Spleen (tissue), 7 donors: ENCODE results near the gene RRBP1.

Experiments used
- POLR2A ChIP-seq, 3 donors: fragments of 450-650 bp; IDR thresholded peaks; one replicate each; pipeline ENCODE4 v1.5.1; 2017; ENCODE audit warnings: antibody characterized with exemption in 3 of 3, mild to moderate bottlenecking in 1 of 3
- POLR2AphosphoS5 ChIP-seq, 3 donors: sonication (generic); formaldehyde crosslinking; IDR thresholded peaks; one replicate each; pipeline ENCODE4 v1.5.1; 2017; ENCODE audit warnings: antibody characterized with exemption in 3 of 3
- TF ChIP-seq, protein P1 (sequence below), 11 experiments: fragments of 200-600 bp in 7 of 11; fragments of 450-650 bp in 4 of 11; sonication (generic) in 4 of 11; IDR thresholded peaks in 8 of 11; conservative IDR thresholded peaks in 3 of 11; 1 replicate in 7 of 11; 2 replicates in 4 of 11; pipeline versions ENCODE4 v1.4.0 to v1.8.0; 2016 to 2021; ENCODE audit warnings: antibody characterized with exemption in 11 of 11, inconsistent platforms in 4 of 11, mild to moderate bottlenecking in 1 of 11
- donor health status: DM: no; HTN: no; CAD: no; lungs with moderate emphysema.
- donor health status: DM: no; HTN: no; CAD: no.
- donor health status: DM: no; HTN: no; CAD: no.

- TF ChIP-seq, protein P1, sequence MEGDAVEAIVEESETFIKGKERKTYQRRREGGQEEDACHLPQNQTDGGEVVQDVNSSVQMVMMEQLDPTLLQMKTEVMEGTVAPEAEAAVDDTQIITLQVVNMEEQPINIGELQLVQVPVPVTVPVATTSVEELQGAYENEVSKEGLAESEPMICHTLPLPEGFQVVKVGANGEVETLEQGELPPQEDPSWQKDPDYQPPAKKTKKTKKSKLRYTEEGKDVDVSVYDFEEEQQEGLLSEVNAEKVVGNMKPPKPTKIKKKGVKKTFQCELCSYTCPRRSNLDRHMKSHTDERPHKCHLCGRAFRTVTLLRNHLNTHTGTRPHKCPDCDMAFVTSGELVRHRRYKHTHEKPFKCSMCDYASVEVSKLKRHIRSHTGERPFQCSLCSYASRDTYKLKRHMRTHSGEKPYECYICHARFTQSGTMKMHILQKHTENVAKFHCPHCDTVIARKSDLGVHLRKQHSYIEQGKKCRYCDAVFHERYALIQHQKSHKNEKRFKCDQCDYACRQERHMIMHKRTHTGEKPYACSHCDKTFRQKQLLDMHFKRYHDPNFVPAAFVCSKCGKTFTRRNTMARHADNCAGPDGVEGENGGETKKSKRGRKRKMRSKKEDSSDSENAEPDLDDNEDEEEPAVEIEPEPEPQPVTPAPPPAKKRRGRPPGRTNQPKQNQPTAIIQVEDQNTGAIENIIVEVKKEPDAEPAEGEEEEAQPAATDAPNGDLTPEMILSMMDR (IDR thresholded peaks at IDR 0.05 in 8 of 11, conservative IDR thresholded peaks at IDR 0.05 in 3 of 11), result no peak
- no peak for TF ChIP-seq POLR2AphosphoS5 (IDR thresholded peaks at IDR 0.05)
- no peak for TF ChIP-seq POLR2A (IDR thresholded peaks at IDR 0.05)
Observed at GRCh38 chr20:17594443-17594842, 87.6 kb downstream of the RRBP1 start.
